RWPE2 (cell line): Measurements from ENCODE around the gene PATJ.
"Not testable (repeated sequence)": the region's sequence is repeated elsewhere in the genome, so short reads cannot be mapped to it uniquely, and the experiment has no call there.

Experiments used
- ATAC-seq: fragments of 200-7000 bp; cut with Tn5 transposase; 3 replicates; pipeline ENCODE4 v1.9.1; 2021; ENCODE audit warnings: low read depth
- DNase-seq: peaks from one replicate; pipeline ENCODE4 v3.0.0-alpha.2; 2020; ENCODE audit warnings: low spot score
- H3K27ac ChIP-seq: fragments of 450-650 bp; 2 replicates; pipeline ENCODE4 v1.5.1; 2017; ENCODE audit warnings: mild to moderate bottlenecking; ENCODE audit not compliant: poor library complexity, severe bottlenecking
- H3K27me3 ChIP-seq: fragments of 250-450 bp; sonication (Bioruptor Pico); 2 replicates; pipeline ENCODE4 v1.5.1; 2021; ENCODE audit warnings: mild to moderate bottlenecking, moderate library complexity; ENCODE audit not compliant: insufficient read depth, poor library complexity, severe bottlenecking
- H3K36me3 ChIP-seq: fragments of 250-450 bp; sonication (Bioruptor Pico); 2 replicates; pipeline ENCODE4 v1.5.1; 2020; ENCODE audit warnings: low read depth, mild to moderate bottlenecking, moderate library complexity
- H3K4me1 ChIP-seq: fragments of 250-450 bp; sonication (Bioruptor Pico); 2 replicates; pipeline ENCODE4 v1.5.1; 2021; ENCODE audit warnings: mild to moderate bottlenecking, moderate library complexity; ENCODE audit not compliant: insufficient read depth, poor library complexity, severe bottlenecking
- H3K4me3 ChIP-seq: fragments of 250-450 bp; sonication (Bioruptor Pico); 2 replicates; pipeline ENCODE4 v1.5.1; 2021; ENCODE audit warnings: mild to moderate bottlenecking, moderate library complexity; ENCODE audit not compliant: severe bottlenecking
- H3K9me3 ChIP-seq: fragments of 250-450 bp; sonication (Bioruptor Pico); 2 replicates; pipeline ENCODE4 v1.5.1; 2021; ENCODE audit warnings: mild to moderate bottlenecking, moderate library complexity; ENCODE audit not compliant: severe bottlenecking
- TF ChIP-seq, protein P1 (sequence below): fragments of 450-650 bp; IDR thresholded peaks from one replicate; pipeline ENCODE4 v1.5.1; 2017; ENCODE audit warnings: mild to moderate bottlenecking, moderate library complexity; ENCODE audit not compliant: poor library complexity, severe bottlenecking

Gene PATJ

DNA sequence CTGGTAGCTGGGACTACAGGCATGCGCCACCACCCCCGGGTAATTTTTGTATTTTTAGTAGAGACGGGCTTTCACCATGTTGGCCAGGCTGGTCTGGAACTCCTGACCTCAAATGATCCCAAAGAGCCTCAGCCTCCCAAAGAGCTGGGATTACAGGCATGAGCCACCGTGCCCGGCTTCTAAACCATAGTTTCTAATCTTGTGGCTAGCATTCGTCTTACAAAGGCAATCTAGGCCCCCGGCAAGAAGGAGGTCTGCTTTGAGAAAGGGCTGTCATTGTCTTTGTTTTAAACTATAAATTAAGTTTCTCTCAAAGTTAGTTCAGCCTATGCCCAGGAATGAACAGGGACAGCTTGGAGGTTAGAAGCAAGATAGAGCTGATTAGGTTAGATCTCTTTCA, 442.1 kb downstream of the PATJ start:
- H3K27ac ChIP-seq = no peak overlapping the region
- H3K4me3 ChIP-seq = no peak overlapping the region
- TF ChIP-seq, protein P1, sequence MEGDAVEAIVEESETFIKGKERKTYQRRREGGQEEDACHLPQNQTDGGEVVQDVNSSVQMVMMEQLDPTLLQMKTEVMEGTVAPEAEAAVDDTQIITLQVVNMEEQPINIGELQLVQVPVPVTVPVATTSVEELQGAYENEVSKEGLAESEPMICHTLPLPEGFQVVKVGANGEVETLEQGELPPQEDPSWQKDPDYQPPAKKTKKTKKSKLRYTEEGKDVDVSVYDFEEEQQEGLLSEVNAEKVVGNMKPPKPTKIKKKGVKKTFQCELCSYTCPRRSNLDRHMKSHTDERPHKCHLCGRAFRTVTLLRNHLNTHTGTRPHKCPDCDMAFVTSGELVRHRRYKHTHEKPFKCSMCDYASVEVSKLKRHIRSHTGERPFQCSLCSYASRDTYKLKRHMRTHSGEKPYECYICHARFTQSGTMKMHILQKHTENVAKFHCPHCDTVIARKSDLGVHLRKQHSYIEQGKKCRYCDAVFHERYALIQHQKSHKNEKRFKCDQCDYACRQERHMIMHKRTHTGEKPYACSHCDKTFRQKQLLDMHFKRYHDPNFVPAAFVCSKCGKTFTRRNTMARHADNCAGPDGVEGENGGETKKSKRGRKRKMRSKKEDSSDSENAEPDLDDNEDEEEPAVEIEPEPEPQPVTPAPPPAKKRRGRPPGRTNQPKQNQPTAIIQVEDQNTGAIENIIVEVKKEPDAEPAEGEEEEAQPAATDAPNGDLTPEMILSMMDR = no peak
- ATAC-seq (no peak), DNase-seq (no peak)
- no peaks in the 10 kb centered on the region for H3K9me3 ChIP-seq
- H3K4me1 ChIP-seq = peaks cover 2% of the 10 kb centered on the region
- no peaks in the 10 kb centered on the region for H3K27me3 ChIP-seq
- no peaks in the 10 kb centered on the region for H3K36me3 ChIP-seq

DNA sequence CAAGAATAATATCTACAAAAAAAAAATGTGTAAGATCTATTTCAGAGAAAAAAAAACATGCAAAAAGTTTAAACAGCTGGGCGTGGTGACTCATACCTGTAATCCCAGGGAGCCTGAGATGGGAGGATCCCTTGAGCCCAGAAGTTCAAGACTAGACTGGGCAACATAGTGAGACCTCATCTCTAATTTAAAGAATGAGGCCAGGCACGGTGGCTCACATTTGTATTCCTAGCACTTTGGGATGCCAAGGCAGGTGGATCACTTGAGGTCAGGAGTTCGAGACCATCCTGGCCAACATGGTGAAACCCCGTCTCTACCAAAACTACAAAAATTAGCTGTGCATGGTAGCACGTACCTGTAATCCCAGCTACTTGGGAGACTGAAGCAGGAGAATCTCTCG, 443.0 kb downstream of the PATJ start:
- H3K27ac ChIP-seq, ATAC-seq, H3K9me3 ChIP-seq, H3K4me1 ChIP-seq, H3K4me3 ChIP-seq, DNase-seq, H3K27me3 ChIP-seq, H3K36me3 ChIP-seq: not testable (repeated sequence)

DNA sequence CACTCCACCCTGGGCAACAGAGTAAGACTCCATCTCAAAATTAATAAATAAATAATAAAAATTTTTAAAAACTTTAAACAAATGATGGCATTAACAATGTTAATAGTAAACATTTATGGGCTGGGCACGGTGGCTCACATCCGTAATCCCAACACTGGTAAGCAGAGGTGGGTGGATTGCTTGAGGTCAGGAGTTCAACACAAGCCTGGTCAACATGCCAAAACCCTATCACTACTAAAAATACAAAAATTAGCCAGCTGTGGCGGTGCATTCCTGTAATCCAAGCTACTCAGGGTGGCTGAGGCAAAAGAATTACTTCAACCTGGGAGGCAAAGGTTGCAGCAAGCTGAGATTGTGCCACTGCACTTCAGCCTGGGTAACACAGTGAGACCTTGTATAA, 443.4 kb downstream of the PATJ start:
- ATAC-seq (no peak), DNase-seq (no peak)
- no peaks in the 10 kb centered on the region for H3K27me3 ChIP-seq
- H3K4me3 ChIP-seq = no peak overlapping the region
- H3K36me3 ChIP-seq = no peaks in the 10 kb centered on the region
- H3K9me3 ChIP-seq = no peaks in the 10 kb centered on the region
- no peaks in the 10 kb centered on the region for H3K4me1 ChIP-seq
- TF ChIP-seq, protein P1 = no peak
- H3K27ac ChIP-seq = no peak overlapping the region

DNA sequence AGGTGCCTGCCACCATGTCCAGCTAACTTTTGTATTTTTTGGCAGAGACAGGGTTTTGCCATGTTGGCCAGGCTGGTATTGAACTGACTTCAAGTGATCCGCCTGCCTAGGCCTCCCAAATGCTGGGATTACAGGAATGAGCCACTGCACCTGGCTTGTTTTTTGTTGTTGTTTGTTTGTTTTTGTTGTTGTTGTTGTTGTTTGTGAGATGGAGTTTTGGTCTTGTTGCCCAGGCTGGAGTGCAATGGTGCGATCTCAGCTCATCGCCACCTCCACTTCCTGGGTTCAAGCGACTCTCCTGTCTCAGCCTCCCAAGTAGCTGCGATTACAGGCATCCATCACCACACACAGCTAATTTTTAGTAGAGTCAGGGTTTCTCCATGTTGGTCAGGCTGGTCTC, 445.3 kb downstream of the PATJ start:
- no peak overlapping the region for H3K27ac ChIP-seq
- no peak overlapping the region for H3K4me3 ChIP-seq
- no peak for ATAC-seq
- no peaks in the 10 kb centered on the region for H3K27me3 ChIP-seq
- DNase-seq = no peak
- H3K9me3 ChIP-seq = no peaks in the 10 kb centered on the region
- H3K4me1 ChIP-seq = no peaks in the 10 kb centered on the region
- no peaks in the 10 kb centered on the region for H3K36me3 ChIP-seq
- TF ChIP-seq, protein P1 = no peak

DNA sequence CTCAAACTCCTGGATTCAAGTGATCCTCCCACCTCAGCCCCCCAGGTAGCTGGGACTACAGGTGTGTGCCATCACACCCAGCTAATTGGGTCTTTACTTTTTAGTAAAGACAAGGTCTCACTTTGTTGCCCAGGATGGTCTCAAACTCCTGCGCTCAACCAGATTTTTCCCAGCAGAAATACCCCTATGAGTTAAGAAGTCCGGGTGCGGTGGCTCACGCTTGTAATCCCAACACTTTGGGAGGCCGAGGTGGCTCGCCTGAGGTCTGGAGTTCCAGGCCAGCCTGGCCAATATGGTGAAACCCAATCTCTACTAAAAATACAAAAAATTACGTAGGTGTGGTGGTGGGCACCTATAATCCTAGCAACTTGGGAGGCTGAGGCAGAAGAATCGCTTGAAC, 445.8 kb downstream of the PATJ start:
- Histone ChIP-seq H3K27ac (no peak overlapping the region), H3K9me3 (no peaks in the 10 kb centered on the region), H3K27me3 (no peaks in the 10 kb centered on the region), H3K4me3 (no peak overlapping the region), H3K36me3 (no peaks in the 10 kb centered on the region), H3K4me1 (no peaks in the 10 kb centered on the region)
- ATAC-seq (no peak), DNase-seq (no peak)
- TF ChIP-seq, protein P1 = no peak
